Measurements from ENCODE around the gene TES. TPM values are rescaled to one million over a fixed set of nuclear protein-coding genes. Genes with fewer than 3 reads are reported as not detected.

Gene TES
- total and polyA plus RNA-seq, 7 experiments from 2014 or later = 99.2 to 195 (median 116) TPM

DNA sequence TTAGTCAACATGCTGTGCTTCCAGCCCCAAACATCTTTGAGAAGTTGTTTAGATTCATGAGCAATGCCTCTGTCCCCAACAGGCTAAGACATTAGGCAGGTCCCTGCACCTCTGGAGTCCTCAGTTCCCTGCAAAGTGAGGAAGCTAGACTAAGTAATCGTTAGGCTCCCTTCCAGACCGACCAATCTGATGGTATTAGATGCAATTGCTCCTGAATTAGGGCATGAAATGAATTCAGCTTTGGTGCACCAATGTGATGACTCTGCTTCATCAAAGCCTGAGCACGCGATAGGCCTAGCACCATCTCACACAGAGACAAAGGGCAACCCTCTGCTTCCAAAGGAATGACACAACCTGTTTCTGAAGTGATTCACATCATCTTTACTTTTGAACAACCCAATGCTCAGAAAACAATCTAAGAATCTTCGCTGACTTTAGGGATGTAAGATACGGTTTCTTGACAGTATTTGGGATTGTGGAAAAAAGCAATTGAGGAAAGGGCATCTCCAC is 723 bp upstream of the TES start:
- H3K27ac ChIP-seq (ENCODE audit: low read depth, low read length) = peak overlapping the region; percentile 93
- CTCF ChIA-PET = interaction anchor here (2.6 to 6.2 kb wide), 3 partner anchors 11 to 28 kb away, joined by 13 to 66 read pairs (median 42); no protein-coding TSS in a partner anchor
- H3K9me3 ChIP-seq (ENCODE audit: control insufficient read depth in 2 of 3, low read length in 3 of 3) = no peaks in the 10 kb centered on the region
- H3K27me3 Mint-ChIP-seq = peaks cover 0 to 2% (median 0%) of the 10 kb centered on the region in 5 donors
- peaks cover 0 to 5% (median 0%) of the 10 kb centered on the region in 11 donors for H3K9me3 Mint-ChIP-seq
- POLR2A ChIA-PET = interaction anchor here (0.7 to 5.7 kb wide), 8 partner anchors 9 to 800 kb away, joined by 3 to 43 read pairs (median 12); no protein-coding TSS in a partner anchor
- intact Hi-C loops (cut with micrococcal nuclease) = loop anchor here (2.0 to 10.0 kb wide), 5 partner anchors 65 to 1287 kb away; partner anchors contain the start of genes MDFIC (in 2 of the 2), CAPZA2 (in 1 of the 2) and ST7 (in 1 of the 2)
- H3K27ac Mint-ChIP-seq = peak overlapping the region; percentile 64 to 98 (median 94)
- H3K36me3 ChIP-seq (ENCODE audit: control insufficient read depth in 2 of 3, insufficient read depth in 3 of 3, low read length in 3 of 3) = no peaks in the 10 kb centered on the region
- H3K4me3 ChIP-seq (ENCODE audit: low read length) = peak overlapping the region; percentile 92
- H3K4me1 ChIP-seq (ENCODE audit: control insufficient read depth in 2 of 2, insufficient read depth in 2 of 2, low read length in 2 of 2) = peaks cover 11 to 25% of the 10 kb centered on the region in 2 donors
- DNase-seq = peak in 6 of 9 donors; percentile 11 to 35 (median 25)
- H3K36me3 Mint-ChIP-seq = peaks cover 0 to 21% (median 6%) of the 10 kb centered on the region in 5 donors
- ATAC-seq = no peak
- peaks cover 31 to 54% (median 43%) of the 10 kb centered on the region in 7 donors for H3K4me1 Mint-ChIP-seq
- H3K4me3 Mint-ChIP-seq = peak overlapping the region; percentile 63 to 98 (median 84)
- no peaks in the 10 kb centered on the region for H3K27me3 ChIP-seq (ENCODE audit: control insufficient read depth in 2 of 2, insufficient read depth in 2 of 2, low read length in 2 of 2)

DNA sequence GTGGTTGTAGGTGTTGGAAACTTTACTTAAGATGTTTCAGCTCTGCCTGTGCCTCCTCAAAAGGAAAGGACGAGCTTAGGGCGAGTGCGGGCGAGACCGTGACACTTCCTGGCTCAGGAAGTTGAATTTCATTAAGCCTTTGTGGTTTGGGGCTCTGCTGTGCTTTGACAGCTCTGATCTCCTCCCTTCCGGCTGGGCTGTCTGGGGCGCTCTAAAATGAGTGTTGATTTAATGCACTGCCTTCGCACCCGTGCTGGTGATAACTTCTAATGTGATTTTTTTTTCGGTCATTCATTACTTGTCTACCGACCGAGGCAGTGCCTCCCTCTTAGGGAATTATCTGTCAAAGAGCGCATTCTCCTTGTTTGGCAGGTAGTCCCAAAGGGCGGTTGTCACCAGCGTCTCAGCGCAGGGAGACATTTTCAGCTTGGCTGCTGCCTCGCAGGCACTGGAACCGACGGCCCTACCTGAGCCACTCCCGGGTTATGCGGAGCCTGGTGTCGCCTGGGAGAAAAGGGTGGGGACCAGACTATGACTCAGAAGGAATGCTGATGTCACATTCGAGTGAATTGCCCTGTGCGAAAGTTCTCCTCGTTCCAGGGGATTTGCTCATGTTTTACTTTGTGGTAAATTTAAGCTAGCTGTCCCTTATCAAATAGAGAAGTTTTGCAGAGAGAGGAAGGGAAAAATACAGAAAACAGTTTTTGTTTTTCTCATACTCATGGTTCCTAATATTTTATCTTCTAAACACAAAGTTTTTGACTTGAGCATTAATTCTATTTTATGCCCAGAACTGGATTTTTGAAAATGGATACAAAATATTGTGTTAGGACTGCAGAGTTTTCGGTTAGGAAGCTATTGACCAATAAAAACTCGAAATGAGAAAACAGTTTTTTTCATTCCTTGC is 920 bp downstream of the TES start:
- H3K36me3 Mint-ChIP-seq = peaks cover 0 to 30% (median 10%) of the 10 kb centered on the region in 5 donors
- peak overlapping the region; percentile 84 to 99 (median 98) for H3K4me3 Mint-ChIP-seq
- ChIA-PET CTCF (interaction anchor here (0.5 to 6.2 kb wide), 9 partner anchors 8 to 380 kb away, joined by 3 to 66 read pairs (median 4); no protein-coding TSS in a partner anchor), POLR2A (interaction anchor here (0.9 to 5.7 kb wide), 12 partner anchors 8 to 47 kb away, joined by 3 to 43 read pairs (median 9); no protein-coding TSS in a partner anchor)
- ATAC-seq (peak; percentile 87), DNase-seq (peak; percentile 54 to 89 (median 84))
- H3K27ac ChIP-seq (ENCODE audit: low read depth, low read length) = peak overlapping the region; percentile 93
- H3K36me3 ChIP-seq (ENCODE audit: control insufficient read depth in 2 of 3, insufficient read depth in 3 of 3, low read length in 3 of 3) = no peaks in the 10 kb centered on the region
- no peaks in the 10 kb centered on the region for H3K27me3 ChIP-seq (ENCODE audit: control insufficient read depth in 2 of 2, insufficient read depth in 2 of 2, low read length in 2 of 2)
- H3K27ac Mint-ChIP-seq = peak overlapping the region; percentile 94 to 99 (median 97)
- peaks cover 28 to 42% of the 10 kb centered on the region in 2 donors for H3K4me1 ChIP-seq (ENCODE audit: control insufficient read depth in 2 of 2, insufficient read depth in 2 of 2, low read length in 2 of 2)
- no peaks in the 10 kb centered on the region for H3K27me3 Mint-ChIP-seq
- peak overlapping the region; percentile 92 for H3K4me3 ChIP-seq (ENCODE audit: low read length)
- peaks cover 43 to 71% (median 59%) of the 10 kb centered on the region in 7 donors for H3K4me1 Mint-ChIP-seq
- peaks cover 0 to 7% (median 0%) of the 10 kb centered on the region in 11 donors for H3K9me3 Mint-ChIP-seq
- intact Hi-C loops (cut with micrococcal nuclease) = loop anchor here (1.0 to 10.0 kb wide), 15 partner anchors 8 to 1973 kb away; partner anchors contain the start of genes CAPZA2 (in 2 of the 2), MDFIC (in 2 of the 2), ST7 (in 2 of the 2) and CAV1 (in 1 of the 2)
- no peaks in the 10 kb centered on the region for H3K9me3 ChIP-seq (ENCODE audit: control insufficient read depth in 2 of 3, low read length in 3 of 3)

DNA sequence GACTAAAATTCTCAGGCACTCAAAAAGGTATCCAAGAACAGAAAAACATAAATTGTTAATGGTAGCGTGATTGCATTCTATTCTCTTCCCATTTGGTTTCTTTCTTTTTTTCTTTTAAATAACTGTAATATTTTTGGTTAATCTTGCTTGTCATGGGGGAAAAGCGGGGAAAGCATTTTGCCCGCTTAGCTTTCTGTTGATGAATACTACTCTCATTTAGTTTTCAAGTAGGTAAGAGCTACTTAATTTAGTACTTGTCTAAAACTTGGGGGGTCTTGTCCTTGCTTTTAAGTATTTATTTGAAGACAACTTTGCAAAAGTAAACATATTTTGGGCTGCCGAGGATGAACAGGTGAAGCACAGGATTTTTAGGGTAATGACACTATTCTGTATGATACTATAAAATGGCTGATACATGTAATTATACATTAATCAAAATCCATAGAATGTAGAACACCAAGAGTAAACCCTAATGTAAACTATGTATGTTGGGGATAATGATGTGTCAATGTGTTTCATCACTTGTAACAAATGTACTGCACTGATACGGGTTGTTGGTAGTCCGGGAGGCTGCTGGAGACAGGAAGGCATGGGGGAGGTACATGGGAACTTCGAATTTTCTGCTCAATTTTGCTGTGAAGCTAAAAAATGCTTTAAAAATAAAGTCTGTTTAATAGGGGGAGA is 1.7 kb downstream of the TES start:
- POLR2A ChIA-PET = interaction anchor here (1.4 to 5.7 kb wide), 8 partner anchors 11 to 32 kb away, joined by 5 to 43 read pairs (median 19); no protein-coding TSS in a partner anchor
- ATAC-seq = no peak
- H3K4me3 ChIP-seq (ENCODE audit: low read length) = peak overlapping the region; percentile 92

GRCh38 chr7:116212869-116213268 is 2.5 kb downstream of the TES start:
- peak overlapping the region; percentile 92 for H3K4me3 ChIP-seq (ENCODE audit: low read length)
- H3K4me1 ChIP-seq (ENCODE audit: control insufficient read depth in 2 of 2, insufficient read depth in 2 of 2, low read length in 2 of 2) = peaks cover 40 to 56% of the 10 kb centered on the region in 2 donors
- H3K9me3 ChIP-seq (ENCODE audit: control insufficient read depth in 2 of 3, low read length in 3 of 3) = no peaks in the 10 kb centered on the region
- ChIA-PET CTCF (interaction anchor here (6.1 to 6.2 kb wide), 2 partner anchors 21 to 32 kb away, joined by 42 to 66 read pairs; no protein-coding TSS in a partner anchor), POLR2A (interaction anchor here (1.4 to 5.7 kb wide), 4 partner anchors 10 to 18 kb away, joined by 5 to 43 read pairs (median 26); no protein-coding TSS in a partner anchor)
- Mint-ChIP-seq H3K27me3 (no peaks in the 10 kb centered on the region), H3K4me3 (peak overlapping the region; percentile 84 to 99 (median 98)), H3K27ac (peak overlapping the region; percentile 78 to 99 (median 97)), H3K4me1 (peaks cover 51 to 83% (median 69%) of the 10 kb centered on the region in 7 donors), H3K36me3 (peaks cover 0 to 28% (median 5%) of the 10 kb centered on the region in 5 donors), H3K9me3 (peaks cover 0 to 5% (median 0%) of the 10 kb centered on the region in 11 donors)
- intact Hi-C loops (cut with micrococcal nuclease) = loop anchor here (1.0 to 10.0 kb wide), 3 partner anchors 742 to 1291 kb away; partner anchors contain the start of genes MDFIC (in 1 of the 2) and ST7 (in 1 of the 2)
- DNase-seq (no peak), ATAC-seq (no peak)
- H3K27ac ChIP-seq (ENCODE audit: low read depth, low read length) = peak overlapping the region; percentile 93
- H3K27me3 ChIP-seq (ENCODE audit: control insufficient read depth in 2 of 2, insufficient read depth in 2 of 2, low read length in 2 of 2) = no peaks in the 10 kb centered on the region
- H3K36me3 ChIP-seq (ENCODE audit: control insufficient read depth in 2 of 3, insufficient read depth in 3 of 3, low read length in 3 of 3) = no peaks in the 10 kb centered on the region

More for the DNA sequence above, 1.7 kb downstream of the TES start:
- no peaks in the 10 kb centered on the region for H3K27me3 Mint-ChIP-seq
- no peak for DNase-seq
- H3K4me1 ChIP-seq (ENCODE audit: control insufficient read depth in 2 of 2, insufficient read depth in 2 of 2, low read length in 2 of 2) = peaks cover 34 to 48% of the 10 kb centered on the region in 2 donors
- intact Hi-C loops (cut with micrococcal nuclease) = loop anchor here (1.0 to 10.0 kb wide), 15 partner anchors 7 to 1972 kb away; partner anchors contain the start of genes CAPZA2 (in 2 of the 2), MDFIC (in 2 of the 2), ST7 (in 2 of the 2) and CAV1 (in 1 of the 2)
- peaks cover 0 to 7% (median 0%) of the 10 kb centered on the region in 11 donors for H3K9me3 Mint-ChIP-seq
- H3K27ac Mint-ChIP-seq = peak overlapping the region; percentile 94 to 99 (median 97)
- peak overlapping the region; percentile 84 to 99 (median 98) for H3K4me3 Mint-ChIP-seq
- no peaks in the 10 kb centered on the region for H3K9me3 ChIP-seq (ENCODE audit: control insufficient read depth in 2 of 3, low read length in 3 of 3)
- CTCF ChIA-PET = interaction anchor here (0.8 to 6.2 kb wide), 6 partner anchors 7 to 379 kb away, joined by 3 to 66 read pairs (median 7); no protein-coding TSS in a partner anchor
- H3K27me3 ChIP-seq (ENCODE audit: control insufficient read depth in 2 of 2, insufficient read depth in 2 of 2, low read length in 2 of 2) = no peaks in the 10 kb centered on the region
- peak overlapping the region; percentile 93 for H3K27ac ChIP-seq (ENCODE audit: low read depth, low read length)
- H3K4me1 Mint-ChIP-seq = peaks cover 46 to 76% (median 63%) of the 10 kb centered on the region in 7 donors
- peaks cover 0 to 30% (median 10%) of the 10 kb centered on the region in 5 donors for H3K36me3 Mint-ChIP-seq
- H3K36me3 ChIP-seq (ENCODE audit: control insufficient read depth in 2 of 3, insufficient read depth in 3 of 3, low read length in 3 of 3) = no peaks in the 10 kb centered on the region

DNA sequence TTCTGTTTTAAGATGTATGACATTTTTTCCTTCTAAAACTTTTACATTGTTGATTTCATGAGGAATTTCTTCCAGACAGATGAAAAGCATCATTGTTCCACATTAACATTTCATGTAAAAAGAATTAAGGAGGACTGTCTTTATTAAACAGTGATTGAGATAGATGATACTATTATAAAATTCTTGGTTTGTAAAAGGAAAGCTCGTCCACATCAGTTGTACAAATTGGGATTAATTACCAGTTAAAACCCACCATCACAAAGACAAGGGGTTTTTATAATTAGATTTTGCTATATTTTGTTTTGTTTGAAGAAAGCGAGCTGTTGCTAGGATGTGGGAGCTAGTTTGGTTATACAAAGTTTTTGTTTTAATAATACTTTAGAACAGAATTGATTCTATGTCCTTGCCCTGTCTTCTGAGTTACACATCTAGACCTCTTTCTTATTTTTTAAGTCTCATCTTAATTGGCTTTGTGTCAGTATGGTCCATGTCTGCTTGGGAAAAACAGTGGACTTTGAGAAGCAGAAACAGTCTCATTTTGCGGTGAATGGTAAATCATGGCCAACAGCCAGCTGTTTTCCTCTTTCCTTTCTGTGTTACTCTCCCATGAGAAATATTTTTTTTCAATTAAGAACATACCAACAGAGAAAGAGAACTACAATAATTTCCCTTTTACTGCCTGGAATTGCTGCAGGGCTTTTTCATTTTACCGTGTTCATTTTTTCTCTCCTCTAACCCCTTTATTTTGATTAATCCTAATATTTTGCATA is 3.2 kb downstream of the TES start:
- Histone ChIP-seq H3K36me3 (ENCODE audit: control insufficient read depth in 2 of 3, insufficient read depth in 3 of 3, low read length in 3 of 3) (no peaks in the 10 kb centered on the region), H3K9me3 (ENCODE audit: control insufficient read depth in 2 of 3, low read length in 3 of 3) (no peaks in the 10 kb centered on the region), H3K27me3 (ENCODE audit: control insufficient read depth in 2 of 2, insufficient read depth in 2 of 2, low read length in 2 of 2) (no peaks in the 10 kb centered on the region), H3K4me3 (ENCODE audit: low read length) (peak overlapping the region; percentile 92), H3K4me1 (ENCODE audit: control insufficient read depth in 2 of 2, insufficient read depth in 2 of 2, low read length in 2 of 2) (peaks cover 47 to 62% of the 10 kb centered on the region in 2 donors), H3K27ac (ENCODE audit: low read depth, low read length) (peak overlapping the region; percentile 93)
- intact Hi-C loops (cut with micrococcal nuclease) = loop anchor here (1.0 to 10.0 kb wide), 3 partner anchors 741 to 1291 kb away; partner anchors contain the start of genes MDFIC (in 1 of the 2) and ST7 (in 1 of the 2)
- ChIA-PET CTCF (interaction anchor here (6.1 to 6.2 kb wide), 2 partner anchors 20 to 32 kb away, joined by 42 to 66 read pairs; no protein-coding TSS in a partner anchor), POLR2A (interaction anchor here (1.4 to 5.7 kb wide), 3 partner anchors 13 to 17 kb away, joined by 5 to 43 read pairs (median 42); no protein-coding TSS in a partner anchor)
- H3K27me3 Mint-ChIP-seq = no peaks in the 10 kb centered on the region
- DNase-seq (no peak), ATAC-seq (no peak)
- H3K27ac Mint-ChIP-seq = peak overlapping the region; percentile 78 to 99 (median 97)
- H3K4me3 Mint-ChIP-seq = peak overlapping the region; percentile 84 to 99 (median 98)
- peaks cover 0 to 24% (median 5%) of the 10 kb centered on the region in 5 donors for H3K36me3 Mint-ChIP-seq
- peaks cover 52 to 83% (median 70%) of the 10 kb centered on the region in 7 donors for H3K4me1 Mint-ChIP-seq
- H3K9me3 Mint-ChIP-seq = peaks cover 0 to 5% (median 0%) of the 10 kb centered on the region in 11 donors
